NCI-H146 treated with DMSO at 0.1 percent for 48 hours (cell line): Measurements from ENCODE around the gene EPOP.

Source experiments
- DNase-seq: peaks from one replicate; lab custom pipeline; 2025; ENCODE audit not compliant: unreplicated experiment; lab: John Stamatoyannopoulos, UW

The EPOP gene

GRCh38 chr17:38674014-38674748, 576 bp downstream of the EPOP start:
- no peak for DNase-seq

- no peak for DNase-seq
Observed at GRCh38 chr17:38673707-38674013, 1.1 kb downstream of the EPOP start.

- no peak for DNase-seq
Observed at GRCh38 chr17:38672788-38673706, 1.7 kb downstream of the EPOP start.

GRCh38 chr17:38671939-38672720, 2.6 kb downstream of the EPOP start:
- DNase-seq, result no peak

- no peak for DNase-seq
Observed at GRCh38 chr17:38669520-38669919, 5.2 kb downstream of the EPOP start.

GRCh38 chr17:38667787-38668122, 7.0 kb downstream of the EPOP start:
- DNase-seq, result no peak

- DNase-seq, result peak; percentile 64
Observed at GRCh38 chr17:38667099-38667786, 7.5 kb downstream of the EPOP start.

GRCh38 chr17:38663964-38664644, 10.7 kb downstream of the EPOP start:
- no peak for DNase-seq

GRCh38 chr17:38663125-38663751, 11.5 kb downstream of the EPOP start:
- DNase-seq, result peak; percentile 56

- no peak for DNase-seq
Observed at GRCh38 chr17:38660097-38661025, 14.4 kb downstream of the EPOP start.

GRCh38 chr17:38659415-38659814, 15.3 kb downstream of the EPOP start:
- DNase-seq, result no peak

GRCh38 chr17:38658741-38659345, 15.9 kb downstream of the EPOP start:
- no peak for DNase-seq

GRCh38 chr17:38657824-38658740, 16.7 kb downstream of the EPOP start:
- no peak for DNase-seq

- no peak for DNase-seq
Observed at GRCh38 chr17:38656959-38657823, 17.6 kb downstream of the EPOP start.

GRCh38 chr17:38654411-38655398, 20.1 kb downstream of the EPOP start:
- DNase-seq, result no peak
